ENCODE data around the gene WDFY2. TPM values are rescaled to one million over a fixed set of nuclear protein-coding genes. Genes with fewer than 3 reads are reported as not detected.

WDFY2 gene
- total RNA-seq, 5 donors from 2014 or later (not counting 1 experiment from before 2014, with no cell fraction given) = 18.2 to 28.3 (median 20.0) TPM

DNA sequence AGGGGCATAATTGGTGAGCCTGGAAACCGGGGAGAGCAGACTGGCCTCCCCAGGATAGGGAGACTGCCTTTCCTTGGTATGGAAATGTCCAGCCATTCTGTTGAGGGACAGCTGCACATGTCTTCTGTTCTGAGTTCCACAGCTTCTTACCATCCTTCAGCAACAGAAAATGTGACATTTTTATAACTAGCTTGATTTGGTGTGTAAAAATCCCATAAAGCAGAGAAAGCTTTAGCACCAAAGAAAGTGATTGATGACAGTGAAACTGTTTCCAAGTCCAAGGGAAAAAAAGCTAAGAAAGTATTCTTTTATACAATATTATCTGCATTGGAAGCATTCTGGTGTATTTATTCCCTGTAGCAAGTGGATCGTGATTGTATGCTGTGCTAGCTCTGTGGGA is 157.8 kb downstream of the WDFY2 start:
- ChIA-PET POLR2A (interaction anchor here in 1 of 2 donors (0.7 kb wide), 1 partner anchor 43 kb away, joined by 4 read pairs; no protein-coding TSS in a partner anchor), CTCF (interaction anchor here (0.5 to 0.7 kb wide), 2 partner anchors 17 to 934 kb away, joined by 3 to 4 read pairs; no protein-coding TSS in a partner anchor)
- ATAC-seq (replicated peaks in 1 of 4) (no peak), DNase-seq (no peak)
- H3K4me3 Mint-ChIP-seq = no peak overlapping the region
- no peaks in the 10 kb centered on the region for H3K9me3 Mint-ChIP-seq
- Histone ChIP-seq H3K9me3 (no peaks in the 10 kb centered on the region), H3K27me3 (replicated peaks in 1 of 2; ENCODE audit: control insufficient read depth in 2 of 2, extremely low read depth in 1 of 2, insufficient read depth in 2 of 2, low read length in 1 of 2) (no peaks in the 10 kb centered on the region), H3K36me3 (ENCODE audit: control insufficient read depth in 2 of 2, extremely low read depth in 1 of 2, insufficient read depth in 1 of 2, low read length in 1 of 2) (peaks cover 0 to 29% of the 10 kb centered on the region in 2 donors), H3K4me3 (ENCODE audit: control insufficient read depth in 1 of 2, extremely low read depth in 1 of 2, low read length in 1 of 2) (no peak overlapping the region), H3K27ac (ENCODE audit: low read length) (no peak overlapping the region), H3K4me1 (ENCODE audit: control insufficient read depth in 1 of 2, extremely low read depth in 1 of 2, insufficient read depth in 2 of 2, low read length in 2 of 2) (peaks cover 0 to 6% of the 10 kb centered on the region in 2 experiments)
- WGBS (ENCODE audit: insufficient coverage) = 100% methylated on average over 1 of the region's 2 CpGs
- H3K27ac Mint-ChIP-seq = no peak overlapping the region
- no peaks in the 10 kb centered on the region for H3K27me3 Mint-ChIP-seq
- peaks cover 0 to 4% (median 4%) of the 10 kb centered on the region in 3 donors for H3K4me1 Mint-ChIP-seq
- H3K36me3 Mint-ChIP-seq = peaks cover 71% of the 10 kb centered on the region

DNA sequence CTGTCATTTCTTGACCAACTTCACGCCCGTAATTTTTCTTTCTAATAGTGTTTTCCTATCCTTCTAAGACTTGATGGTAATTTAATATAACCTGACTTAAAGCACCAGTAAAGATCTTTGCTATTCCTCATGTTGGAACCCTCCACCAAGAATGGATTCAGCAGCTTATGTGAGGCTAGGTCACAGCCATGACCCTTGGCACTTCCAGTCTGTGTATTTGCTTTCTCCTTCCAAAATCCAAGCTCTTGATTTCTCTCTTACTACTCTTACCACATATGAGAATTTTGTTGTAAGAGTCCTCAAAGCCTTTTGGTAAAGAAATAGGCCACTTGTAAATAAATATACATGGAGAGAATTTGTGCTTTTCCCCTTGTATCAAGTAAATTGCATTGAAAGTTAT is 158.3 kb downstream of the WDFY2 start:
- Mint-ChIP-seq H3K27ac (no peak overlapping the region), H3K4me3 (no peak overlapping the region), H3K27me3 (no peaks in the 10 kb centered on the region), H3K36me3 (peaks cover 76% of the 10 kb centered on the region), H3K4me1 (peaks cover 0 to 2% (median 2%) of the 10 kb centered on the region in 3 donors), H3K9me3 (no peaks in the 10 kb centered on the region)
- Histone ChIP-seq H3K4me1 (ENCODE audit: control insufficient read depth in 1 of 2, extremely low read depth in 1 of 2, insufficient read depth in 2 of 2, low read length in 2 of 2) (peaks cover 0 to 1% of the 10 kb centered on the region in 2 experiments), H3K9me3 (no peaks in the 10 kb centered on the region), H3K27me3 (replicated peaks in 1 of 2; ENCODE audit: control insufficient read depth in 2 of 2, extremely low read depth in 1 of 2, insufficient read depth in 2 of 2, low read length in 1 of 2) (no peaks in the 10 kb centered on the region), H3K27ac (ENCODE audit: low read length) (no peak overlapping the region), H3K36me3 (ENCODE audit: control insufficient read depth in 2 of 2, extremely low read depth in 1 of 2, insufficient read depth in 1 of 2, low read length in 1 of 2) (peaks cover 0 to 29% of the 10 kb centered on the region in 2 donors), H3K4me3 (ENCODE audit: control insufficient read depth in 1 of 2, extremely low read depth in 1 of 2, low read length in 1 of 2) (no peak overlapping the region)
- ATAC-seq (replicated peaks in 1 of 4) (no peak), DNase-seq (no peak)
- WGBS (ENCODE audit: insufficient coverage) = no CpG with 5 or more reads among the region's 2 CpGs
- ChIA-PET CTCF (interaction anchor here (0.5 to 0.7 kb wide), 2 partner anchors 16 to 934 kb away, joined by 3 to 4 read pairs; no protein-coding TSS in a partner anchor), POLR2A (interaction anchor here (0.6 to 0.7 kb wide), 2 partner anchors 44 to 46 kb away, joined by 4 read pairs; no protein-coding TSS in a partner anchor)

DNA sequence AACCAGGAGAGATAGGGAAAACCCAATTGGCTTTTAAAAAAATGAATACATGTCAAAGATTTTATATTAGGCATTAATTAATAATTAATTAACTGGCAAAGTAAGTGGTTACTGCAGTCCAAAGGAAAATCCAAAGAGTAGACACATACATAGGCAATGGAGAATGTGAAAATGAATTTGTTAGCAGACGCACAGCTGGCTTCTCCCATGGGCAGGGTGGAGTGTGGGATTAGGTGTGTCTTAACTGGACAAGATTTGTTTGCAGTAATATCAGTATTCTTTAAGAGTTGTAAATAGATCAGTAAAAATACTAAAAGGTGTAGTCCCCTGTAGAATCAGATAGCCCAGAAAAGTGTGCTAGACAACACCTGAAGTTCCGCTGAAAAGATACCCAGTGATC is 161.0 kb downstream of the WDFY2 start:
- peaks cover 71% of the 10 kb centered on the region for H3K36me3 Mint-ChIP-seq
- DNase-seq = no peak
- peaks cover 0 to 11% (median 4%) of the 10 kb centered on the region in 3 donors for H3K9me3 Mint-ChIP-seq

DNA sequence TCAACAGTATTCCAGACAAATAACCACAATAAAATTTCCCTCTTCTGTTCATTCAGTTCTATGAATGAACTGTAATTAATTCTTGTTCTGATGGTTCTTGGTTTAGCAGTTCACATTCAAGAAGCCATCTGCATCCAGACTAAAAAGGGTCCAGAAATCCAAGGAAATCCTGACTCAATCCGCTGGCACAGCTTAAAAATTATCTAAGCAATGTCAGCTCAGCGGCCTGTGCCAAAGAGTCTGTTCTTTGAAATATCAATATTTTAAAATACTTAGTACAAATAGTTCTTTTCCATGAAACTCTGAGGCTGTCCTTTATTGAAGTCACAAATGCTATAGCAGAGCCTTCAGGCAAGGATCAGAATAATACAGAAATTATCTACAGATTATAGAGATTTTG is 162.5 kb downstream of the WDFY2 start:
- CTCF ChIA-PET = interaction anchor here (0.7 kb wide), 2 partner anchors 18 to 252 kb away, joined by 3 to 4 read pairs; no protein-coding TSS in a partner anchor

More for the DNA sequence above, 161.0 kb downstream of the WDFY2 start:
- Mint-ChIP-seq H3K4me3 (no peak overlapping the region), H3K4me1 (no peaks in the 10 kb centered on the region), H3K27me3 (no peaks in the 10 kb centered on the region), H3K27ac (no peak overlapping the region)
- ChIA-PET CTCF (no interaction called here), POLR2A (no interaction called here)
- Histone ChIP-seq H3K36me3 (ENCODE audit: control insufficient read depth in 2 of 2, extremely low read depth in 1 of 2, insufficient read depth in 1 of 2, low read length in 1 of 2) (peaks cover 0 to 14% of the 10 kb centered on the region in 2 donors), H3K4me1 (ENCODE audit: control insufficient read depth in 1 of 2, extremely low read depth in 1 of 2, insufficient read depth in 2 of 2, low read length in 2 of 2) (no peaks in the 10 kb centered on the region), H3K27ac (ENCODE audit: low read length) (no peak overlapping the region), H3K4me3 (ENCODE audit: control insufficient read depth in 1 of 2, extremely low read depth in 1 of 2, low read length in 1 of 2) (no peak overlapping the region), H3K27me3 (replicated peaks in 1 of 2; ENCODE audit: control insufficient read depth in 2 of 2, extremely low read depth in 1 of 2, insufficient read depth in 2 of 2, low read length in 1 of 2) (no peaks in the 10 kb centered on the region), H3K9me3 (peaks cover 3% of the 10 kb centered on the region)
- 100% methylated on average over 1 of the region's 2 CpGs for WGBS (ENCODE audit: insufficient coverage)
- ATAC-seq (replicated peaks in 1 of 4) = no peak

DNA sequence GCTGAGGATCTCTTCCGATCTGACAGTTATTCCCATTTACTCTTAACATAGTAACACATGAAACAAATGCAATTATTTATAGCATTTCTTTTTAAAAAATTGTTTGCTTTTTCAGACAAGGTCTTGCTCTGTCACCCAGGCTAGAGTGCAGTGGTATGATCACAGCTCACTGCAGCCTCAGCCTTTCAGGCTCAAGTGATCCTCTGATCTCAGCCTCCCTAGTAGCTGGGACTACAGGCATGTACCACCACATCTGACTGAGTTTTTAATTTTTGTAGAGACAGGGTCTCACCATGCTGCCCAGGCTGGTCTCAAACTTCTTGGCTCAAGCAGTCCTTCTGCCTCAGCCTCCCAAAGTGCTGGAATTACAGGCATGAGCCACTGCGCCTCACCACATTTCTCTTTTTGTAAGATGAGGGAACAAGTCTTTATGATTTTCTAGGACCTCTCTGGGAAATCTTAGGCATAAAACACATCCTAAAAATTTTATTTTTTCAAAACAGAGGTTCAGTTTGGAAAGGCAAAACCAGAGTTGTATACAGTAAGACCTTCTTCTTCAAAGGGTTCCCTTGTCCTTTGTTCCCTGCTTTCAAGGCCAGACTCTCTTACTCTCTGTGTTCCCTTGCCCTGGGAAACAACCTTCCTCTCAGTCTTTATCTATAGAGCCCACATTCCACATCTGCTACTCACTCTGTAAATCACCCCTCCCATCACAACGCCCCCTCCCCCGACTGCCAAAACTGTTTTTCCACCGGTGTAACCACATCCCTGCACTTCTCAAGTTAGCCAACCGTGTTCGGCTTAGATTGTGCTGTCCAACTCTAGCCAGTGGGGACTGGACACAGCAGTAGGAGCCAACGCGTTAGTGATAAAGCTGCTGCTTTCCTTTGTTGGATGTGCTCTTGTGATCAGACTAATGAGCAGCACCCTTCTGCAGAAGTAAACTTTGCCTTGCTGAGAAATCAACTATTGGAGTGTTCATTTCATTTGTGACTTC is 163.5 kb downstream of the WDFY2 start:
- H3K9me3 Mint-ChIP-seq = peaks cover 0 to 11% (median 4%) of the 10 kb centered on the region in 3 donors
- Histone ChIP-seq H3K36me3 (ENCODE audit: control insufficient read depth in 2 of 2, extremely low read depth in 1 of 2, insufficient read depth in 1 of 2, low read length in 1 of 2) (peaks cover 0 to 13% of the 10 kb centered on the region in 2 donors), H3K9me3 (peaks cover 3% of the 10 kb centered on the region), H3K27me3 (replicated peaks in 1 of 2; ENCODE audit: control insufficient read depth in 2 of 2, extremely low read depth in 1 of 2, insufficient read depth in 2 of 2, low read length in 1 of 2) (no peaks in the 10 kb centered on the region), H3K27ac (ENCODE audit: low read length) (no peak overlapping the region), H3K4me3 (ENCODE audit: control insufficient read depth in 1 of 2, extremely low read depth in 1 of 2, low read length in 1 of 2) (no peak overlapping the region), H3K4me1 (ENCODE audit: control insufficient read depth in 1 of 2, extremely low read depth in 1 of 2, insufficient read depth in 2 of 2, low read length in 2 of 2) (no peaks in the 10 kb centered on the region)
- ChIA-PET POLR2A (interaction anchor here in 1 of 2 donors (0.6 kb wide), 1 partner anchor 30 kb away, joined by 3 read pairs; no protein-coding TSS in a partner anchor), CTCF (no interaction called here)
- no peaks in the 10 kb centered on the region for H3K27me3 Mint-ChIP-seq
- no peaks in the 10 kb centered on the region for H3K4me1 Mint-ChIP-seq
- H3K4me3 Mint-ChIP-seq = no peak overlapping the region
- H3K27ac Mint-ChIP-seq = no peak overlapping the region
- ATAC-seq (replicated peaks in 1 of 4) (no peak), DNase-seq (no peak)
- peaks cover 75% of the 10 kb centered on the region for H3K36me3 Mint-ChIP-seq
- WGBS (ENCODE audit: insufficient coverage) = 96% methylated on average over 6 of the region's 9 CpGs

More for the DNA sequence above, 162.5 kb downstream of the WDFY2 start:
- Histone ChIP-seq H3K27ac (ENCODE audit: low read length) (no peak overlapping the region), H3K4me3 (ENCODE audit: control insufficient read depth in 1 of 2, extremely low read depth in 1 of 2, low read length in 1 of 2) (no peak overlapping the region), H3K36me3 (ENCODE audit: control insufficient read depth in 2 of 2, extremely low read depth in 1 of 2, insufficient read depth in 1 of 2, low read length in 1 of 2) (peaks cover 0 to 15% of the 10 kb centered on the region in 2 donors), H3K4me1 (ENCODE audit: control insufficient read depth in 1 of 2, extremely low read depth in 1 of 2, insufficient read depth in 2 of 2, low read length in 2 of 2) (no peaks in the 10 kb centered on the region), H3K27me3 (replicated peaks in 1 of 2; ENCODE audit: control insufficient read depth in 2 of 2, extremely low read depth in 1 of 2, insufficient read depth in 2 of 2, low read length in 1 of 2) (no peaks in the 10 kb centered on the region), H3K9me3 (peaks cover 3% of the 10 kb centered on the region)
- POLR2A ChIA-PET = interaction anchor here in 1 of 2 donors (0.6 kb wide), 1 partner anchor 31 kb away, joined by 3 read pairs; no protein-coding TSS in a partner anchor
- H3K27ac Mint-ChIP-seq = no peak overlapping the region
- no CpG with 5 or more reads among the region's 2 CpGs for WGBS (ENCODE audit: insufficient coverage)
- DNase-seq = no peak
- H3K4me3 Mint-ChIP-seq = no peak overlapping the region
- no peaks in the 10 kb centered on the region for H3K27me3 Mint-ChIP-seq
- no peak for ATAC-seq (replicated peaks in 1 of 4)
- peaks cover 0 to 11% (median 4%) of the 10 kb centered on the region in 3 donors for H3K9me3 Mint-ChIP-seq
- no peaks in the 10 kb centered on the region for H3K4me1 Mint-ChIP-seq
- peaks cover 73% of the 10 kb centered on the region for H3K36me3 Mint-ChIP-seq

DNA sequence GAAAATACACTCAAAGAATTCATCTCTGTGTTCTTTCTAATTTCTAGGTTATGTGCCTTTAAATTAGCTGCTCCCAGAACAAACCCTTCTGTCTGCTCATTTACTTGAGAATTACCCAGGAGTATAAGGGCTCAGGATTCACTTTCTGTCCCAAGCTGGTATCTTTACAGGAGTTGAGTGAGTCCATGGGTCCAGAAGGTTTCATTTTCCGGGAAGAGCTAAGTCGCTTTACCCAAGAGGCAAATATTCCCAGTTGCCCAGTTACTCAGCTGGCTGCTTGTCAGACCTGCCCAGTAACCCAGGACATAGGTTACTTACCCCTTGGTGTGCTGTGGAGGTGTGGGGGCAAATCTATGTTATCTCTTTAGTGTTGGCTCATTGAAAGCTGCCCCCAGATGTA is 172.4 kb downstream of the WDFY2 start:
- Histone ChIP-seq H3K27ac (ENCODE audit: low read length) (no peak overlapping the region), H3K27me3 (replicated peaks in 1 of 2; ENCODE audit: control insufficient read depth in 2 of 2, extremely low read depth in 1 of 2, insufficient read depth in 2 of 2, low read length in 1 of 2) (no peaks in the 10 kb centered on the region), H3K4me1 (ENCODE audit: control insufficient read depth in 1 of 2, extremely low read depth in 1 of 2, insufficient read depth in 2 of 2, low read length in 2 of 2) (no peaks in the 10 kb centered on the region), H3K36me3 (ENCODE audit: control insufficient read depth in 2 of 2, extremely low read depth in 1 of 2, insufficient read depth in 1 of 2, low read length in 1 of 2) (peaks cover 6 to 38% of the 10 kb centered on the region in 2 donors), H3K9me3 (no peaks in the 10 kb centered on the region), H3K4me3 (ENCODE audit: control insufficient read depth in 1 of 2, extremely low read depth in 1 of 2, low read length in 1 of 2) (no peak overlapping the region)
- H3K27me3 Mint-ChIP-seq = no peaks in the 10 kb centered on the region
- ChIA-PET CTCF (interaction anchor here (0.6 to 1.1 kb wide), 2 partner anchors 172 to 312 kb away, joined by 3 read pairs; no protein-coding TSS in a partner anchor), POLR2A (no interaction called here)
- no peak overlapping the region for H3K27ac Mint-ChIP-seq
- WGBS (ENCODE audit: insufficient coverage) = no CpG with 5 or more reads among the region's 2 CpGs
- ATAC-seq (replicated peaks in 1 of 4) = no peak
- no peak overlapping the region for H3K4me3 Mint-ChIP-seq
- no peak for DNase-seq
- H3K9me3 Mint-ChIP-seq = no peaks in the 10 kb centered on the region
- no peaks in the 10 kb centered on the region for H3K4me1 Mint-ChIP-seq
- H3K36me3 Mint-ChIP-seq = peaks cover 69% of the 10 kb centered on the region

Data from T-cell (primary cell).